ENCODE measurements around the gene SLC39A8. TPM values are rescaled to one million over a fixed set of nuclear protein-coding genes. Genes with fewer than 3 reads are reported as not detected.

Gene SLC39A8
- polyA plus RNA-seq, 2 of the 4 experiments (the other 2 are of a cell fraction), result 14.1 to 20.4 TPM

DNA sequence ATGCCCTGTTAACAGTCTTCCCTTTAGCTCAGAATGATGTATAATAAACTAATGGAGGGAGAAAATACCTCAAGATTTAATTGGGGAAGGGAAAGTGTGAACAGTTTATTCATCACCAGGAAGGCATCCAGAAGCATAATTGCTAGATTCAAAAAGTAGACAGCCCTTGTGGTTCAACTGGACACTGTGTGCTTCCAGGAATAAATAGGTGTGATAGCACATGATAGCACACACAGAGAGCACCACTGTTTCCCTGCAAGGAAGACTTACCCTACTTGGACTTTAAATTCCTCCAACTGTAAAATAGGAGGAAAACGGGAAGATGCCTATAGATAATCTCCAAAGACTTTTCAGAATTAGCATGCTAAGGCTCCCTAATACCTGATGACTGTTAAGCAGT lies 27.8 kb downstream of the SLC39A8 start:
- TF ChIP-seq NPAS2 (CRISPR knock-in tag; IDR thresholded peaks at IDR 0.05; ENCODE audit: borderline replicate concordance) (no peak), FOSB (CRISPR knock-in tag; IDR thresholded peaks at IDR 0.05) (no peak)
- WGBS (ENCODE audit: missing lambda C conversion rate), result 58% methylated on average over 1 of the region's 1 CpG
- ATAC-seq (no peak), DNase-seq (ENCODE audit: low read depth in 1 of 2, low spot score in 1 of 2) (no peak), FAIRE-seq (no peak)
- Histone ChIP-seq H3K4me2 (no peak overlapping the region), H3K27ac (no peak overlapping the region), H3K4me1 (no peaks in the 10 kb centered on the region), H3K9me3 (no peaks in the 10 kb centered on the region), H3K4me3 (no peak overlapping the region)
- ChIA-PET CTCF (interaction anchor here (1.7 kb wide), 1 partner anchor 17 kb away, joined by 6 read pairs; no protein-coding TSS in a partner anchor), POLR2A (no interaction called here)

DNA sequence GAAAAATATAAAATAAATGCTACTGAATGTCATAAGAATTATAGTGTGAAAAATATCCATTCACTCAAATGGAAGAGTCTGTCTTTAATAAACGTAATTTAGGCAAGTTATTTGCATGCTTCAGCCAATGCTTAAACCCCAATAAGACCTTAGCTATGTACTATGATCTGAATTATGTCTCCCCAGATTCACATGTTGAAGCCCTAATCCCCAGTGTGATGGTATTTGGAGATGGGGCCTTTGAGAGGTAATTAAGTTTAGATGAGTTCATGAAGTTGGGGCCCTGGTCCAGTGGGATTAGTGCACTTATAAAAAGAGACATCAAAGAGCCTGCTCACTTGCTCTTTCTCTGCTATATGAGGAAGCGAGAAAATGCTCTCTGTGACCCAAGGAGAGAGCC lies 28.7 kb downstream of the SLC39A8 start:
- WGBS (ENCODE audit: missing lambda C conversion rate), result 98% methylated on average over 2 of the region's 2 CpGs
- H3K4me1 ChIP-seq, result no peaks in the 10 kb centered on the region
- ChIA-PET POLR2A (no interaction called here), CTCF (no interaction called here)
- H3K27ac ChIP-seq, result no peak overlapping the region
- TF ChIP-seq, protein P1, sequence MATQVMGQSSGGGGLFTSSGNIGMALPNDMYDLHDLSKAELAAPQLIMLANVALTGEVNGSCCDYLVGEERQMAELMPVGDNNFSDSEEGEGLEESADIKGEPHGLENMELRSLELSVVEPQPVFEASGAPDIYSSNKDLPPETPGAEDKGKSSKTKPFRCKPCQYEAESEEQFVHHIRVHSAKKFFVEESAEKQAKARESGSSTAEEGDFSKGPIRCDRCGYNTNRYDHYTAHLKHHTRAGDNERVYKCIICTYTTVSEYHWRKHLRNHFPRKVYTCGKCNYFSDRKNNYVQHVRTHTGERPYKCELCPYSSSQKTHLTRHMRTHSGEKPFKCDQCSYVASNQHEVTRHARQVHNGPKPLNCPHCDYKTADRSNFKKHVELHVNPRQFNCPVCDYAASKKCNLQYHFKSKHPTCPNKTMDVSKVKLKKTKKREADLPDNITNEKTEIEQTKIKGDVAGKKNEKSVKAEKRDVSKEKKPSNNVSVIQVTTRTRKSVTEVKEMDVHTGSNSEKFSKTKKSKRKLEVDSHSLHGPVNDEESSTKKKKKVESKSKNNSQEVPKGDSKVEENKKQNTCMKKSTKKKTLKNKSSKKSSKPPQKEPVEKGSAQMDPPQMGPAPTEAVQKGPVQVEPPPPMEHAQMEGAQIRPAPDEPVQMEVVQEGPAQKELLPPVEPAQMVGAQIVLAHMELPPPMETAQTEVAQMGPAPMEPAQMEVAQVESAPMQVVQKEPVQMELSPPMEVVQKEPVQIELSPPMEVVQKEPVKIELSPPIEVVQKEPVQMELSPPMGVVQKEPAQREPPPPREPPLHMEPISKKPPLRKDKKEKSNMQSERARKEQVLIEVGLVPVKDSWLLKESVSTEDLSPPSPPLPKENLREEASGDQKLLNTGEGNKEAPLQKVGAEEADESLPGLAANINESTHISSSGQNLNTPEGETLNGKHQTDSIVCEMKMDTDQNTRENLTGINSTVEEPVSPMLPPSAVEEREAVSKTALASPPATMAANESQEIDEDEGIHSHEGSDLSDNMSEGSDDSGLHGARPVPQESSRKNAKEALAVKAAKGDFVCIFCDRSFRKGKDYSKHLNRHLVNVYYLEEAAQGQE (IDR thresholded peaks at IDR 0.05), result no peak
- TF ChIP-seq CHD4 (IDR thresholded peaks at IDR 0.05; ENCODE audit: borderline replicate concordance), result no peak
- no peak for TF ChIP-seq KDM1A (IDR thresholded peaks at IDR 0.05; ENCODE audit: low read depth)
- TF ChIP-seq, protein P2, sequence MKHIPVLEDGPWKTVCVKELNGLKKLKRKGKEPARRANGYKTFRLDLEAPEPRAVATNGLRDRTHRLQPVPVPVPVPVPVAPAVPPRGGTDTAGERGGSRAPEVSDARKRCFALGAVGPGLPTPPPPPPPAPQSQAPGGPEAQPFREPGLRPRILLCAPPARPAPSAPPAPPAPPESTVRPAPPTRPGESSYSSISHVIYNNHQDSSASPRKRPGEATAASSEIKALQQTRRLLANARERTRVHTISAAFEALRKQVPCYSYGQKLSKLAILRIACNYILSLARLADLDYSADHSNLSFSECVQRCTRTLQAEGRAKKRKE (CRISPR knock-in tag; IDR thresholded peaks at IDR 0.05; ENCODE audit: low read depth), result no peak
- TF ChIP-seq MAFK (IDR thresholded peaks at IDR 0.05; ENCODE audit: partially characterized antibody), result no peak
- TF ChIP-seq, protein P3, sequence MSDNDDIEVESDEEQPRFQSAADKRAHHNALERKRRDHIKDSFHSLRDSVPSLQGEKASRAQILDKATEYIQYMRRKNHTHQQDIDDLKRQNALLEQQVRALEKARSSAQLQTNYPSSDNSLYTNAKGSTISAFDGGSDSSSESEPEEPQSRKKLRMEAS (IDR thresholded peaks at IDR 0.05), result no peak
- no peak for TF ChIP-seq NPAS2 (CRISPR knock-in tag; IDR thresholded peaks at IDR 0.05; ENCODE audit: borderline replicate concordance)
- TF ChIP-seq FOSB (CRISPR knock-in tag; IDR thresholded peaks at IDR 0.05), result no peak
- no peak for TF ChIP-seq HOXB13 (CRISPR knock-in tag; IDR thresholded peaks at IDR 0.05; ENCODE audit: low read depth)
- no peak for TF ChIP-seq ESRRA (IDR thresholded peaks at IDR 0.05; ENCODE audit: borderline replicate concordance, low read length)
- no peak for TF ChIP-seq CBX2 (IDR thresholded peaks at IDR 0.05; ENCODE audit: borderline replicate concordance, low read depth)
- TF ChIP-seq BHLHE40 (IDR thresholded peaks at IDR 0.05; ENCODE audit: low read depth, low read length), result no peak
- DNase-seq (ENCODE audit: low read depth in 1 of 2, low spot score in 1 of 2) (no peak), ATAC-seq (no peak), FAIRE-seq (no peak)
- H3K4me3 ChIP-seq, result no peak overlapping the region
- H3K9me3 ChIP-seq, result no peaks in the 10 kb centered on the region
- H3K4me2 ChIP-seq, result no peak overlapping the region

DNA sequence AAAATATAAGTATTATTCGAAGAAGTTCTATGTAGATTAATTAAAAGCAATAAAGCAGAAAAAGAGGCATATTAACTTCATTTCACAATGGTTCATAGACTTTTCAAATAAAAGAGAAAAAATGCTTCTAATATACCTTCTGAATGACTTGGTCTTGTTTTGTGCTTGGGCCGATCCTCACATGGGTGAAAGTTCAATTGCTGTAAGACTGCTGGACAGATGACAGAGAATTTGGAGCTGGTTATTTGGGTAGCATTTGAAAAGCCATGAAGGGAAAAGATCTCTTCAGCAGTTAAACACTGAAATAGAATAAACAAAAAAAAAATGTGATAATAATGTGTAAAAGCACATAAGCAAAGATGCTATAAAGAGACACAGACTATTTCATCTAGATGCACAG lies 29.8 kb downstream of the SLC39A8 start:
- no peak overlapping the region for H3K4me2 ChIP-seq
- ATAC-seq (no peak), FAIRE-seq (no peak), DNase-seq (ENCODE audit: low read depth in 1 of 2, low spot score in 1 of 2) (no peak)
- no peak for TF ChIP-seq HDAC2 (IDR thresholded peaks at IDR 0.05)
- no peak for TF ChIP-seq HEYL (CRISPR knock-in tag; IDR thresholded peaks at IDR 0.05)
- no peak for TF ChIP-seq PHF8 (IDR thresholded peaks at IDR 0.05; ENCODE audit: borderline replicate concordance, low read depth)
- TF ChIP-seq, protein P4, sequence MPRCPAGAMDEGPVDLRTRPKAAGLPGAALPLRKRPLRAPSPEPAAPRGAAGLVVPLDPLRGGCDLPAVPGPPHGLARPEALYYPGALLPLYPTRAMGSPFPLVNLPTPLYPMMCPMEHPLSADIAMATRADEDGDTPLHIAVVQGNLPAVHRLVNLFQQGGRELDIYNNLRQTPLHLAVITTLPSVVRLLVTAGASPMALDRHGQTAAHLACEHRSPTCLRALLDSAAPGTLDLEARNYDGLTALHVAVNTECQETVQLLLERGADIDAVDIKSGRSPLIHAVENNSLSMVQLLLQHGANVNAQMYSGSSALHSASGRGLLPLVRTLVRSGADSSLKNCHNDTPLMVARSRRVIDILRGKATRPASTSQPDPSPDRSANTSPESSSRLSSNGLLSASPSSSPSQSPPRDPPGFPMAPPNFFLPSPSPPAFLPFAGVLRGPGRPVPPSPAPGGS (IDR thresholded peaks at IDR 0.05), result no peak
- TF ChIP-seq NPAS2 (CRISPR knock-in tag; IDR thresholded peaks at IDR 0.05; ENCODE audit: borderline replicate concordance), result no peak
- no peak for TF ChIP-seq FOSL2 (IDR thresholded peaks at IDR 0.05)
- TF ChIP-seq FOSL2 (CRISPR knock-in tag; IDR thresholded peaks at IDR 0.05), result no peak
- TF ChIP-seq CBX2 (IDR thresholded peaks at IDR 0.05; ENCODE audit: borderline replicate concordance, low read depth), result no peak
- TF ChIP-seq MAZ (IDR thresholded peaks at IDR 0.05; ENCODE audit: borderline replicate concordance, low read depth, low read length), result no peak
- TF ChIP-seq CBX8 (IDR thresholded peaks at IDR 0.05), result no peak
- no peaks in the 10 kb centered on the region for H3K4me1 ChIP-seq
- no peaks in the 10 kb centered on the region for H3K9me3 ChIP-seq
- no peak overlapping the region for H3K4me3 ChIP-seq
- ChIA-PET CTCF (no interaction called here), POLR2A (no interaction called here)
- H3K27ac ChIP-seq, result no peak overlapping the region
- WGBS (ENCODE audit: missing lambda C conversion rate), result 85% methylated on average over 2 of the region's 2 CpGs
